Stimulated activated CD4-positive, alpha-beta T cell treated with anti-CD3 and anti-CD28 coated beads, Interleukin-1b, Interleukin-23, amount 100 ng/mL, for 24 hours (primary cell): ENCODE data around the gene AFF3.
"Not testable (repeated sequence)": the region's sequence is repeated elsewhere in the genome, so short reads cannot be mapped to it uniquely, and the experiment has no call there.

Experiments used
- DNase-seq, 4 experiments: peaks; one replicate each; pipeline ENCODE4 v3.0.0-alpha.2; 2020; ENCODE audit warnings: low read depth in 4 of 4, low spot score in 1 of 4

The AFF3 gene

DNA sequence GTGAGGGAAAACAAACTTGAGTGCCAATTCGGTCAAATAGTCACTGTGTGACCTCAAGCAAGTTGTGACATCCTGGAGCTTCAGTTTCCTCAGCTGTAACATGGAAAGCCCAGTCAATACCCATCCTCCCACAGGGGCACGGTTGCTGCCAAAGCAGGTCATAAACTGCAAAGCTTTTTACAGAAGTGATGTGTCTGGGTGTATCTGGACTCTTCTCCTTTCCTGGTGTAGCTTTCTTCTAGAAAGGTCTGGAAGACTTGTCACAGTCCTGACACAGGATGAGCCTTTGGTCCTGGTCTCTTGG is 4.2 kb upstream of the AFF3 start:
- no peak for DNase-seq

DNA sequence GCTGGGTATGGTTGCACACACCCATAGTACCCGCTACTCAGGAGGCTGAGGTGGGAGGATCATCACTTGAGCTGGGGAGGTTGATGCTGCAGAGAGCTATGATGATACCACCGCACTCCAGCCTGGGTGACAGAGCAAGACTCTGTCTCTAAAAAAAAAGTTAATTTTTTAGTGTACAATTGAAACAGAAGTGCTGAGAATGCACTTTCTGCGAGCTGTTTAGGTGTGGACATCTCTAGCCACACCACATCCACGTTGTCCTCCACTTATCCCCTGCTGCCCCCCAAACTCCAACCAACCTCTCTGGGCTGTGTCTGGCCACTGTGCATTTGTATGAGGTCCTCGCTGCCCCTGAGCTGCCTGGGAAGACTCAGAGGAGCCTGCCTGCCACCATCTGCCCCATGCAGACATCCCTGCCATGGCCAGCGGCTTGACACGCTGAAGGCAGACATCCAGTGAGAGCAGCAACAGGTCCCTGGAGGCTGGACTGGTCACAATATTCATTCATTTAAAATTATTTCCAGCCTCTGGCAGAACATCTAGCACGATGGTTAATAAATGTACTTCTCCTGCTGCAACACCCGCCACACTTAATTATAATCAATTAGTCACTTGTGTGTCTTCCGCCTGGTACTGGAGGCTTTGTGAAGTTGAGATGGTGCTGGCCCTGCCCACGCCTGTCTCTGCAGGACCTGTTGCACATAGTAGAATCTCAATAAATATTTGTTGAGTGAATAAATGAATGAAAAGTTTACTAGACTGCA is 3.7 kb upstream of the AFF3 start:
- no peak for DNase-seq

DNA sequence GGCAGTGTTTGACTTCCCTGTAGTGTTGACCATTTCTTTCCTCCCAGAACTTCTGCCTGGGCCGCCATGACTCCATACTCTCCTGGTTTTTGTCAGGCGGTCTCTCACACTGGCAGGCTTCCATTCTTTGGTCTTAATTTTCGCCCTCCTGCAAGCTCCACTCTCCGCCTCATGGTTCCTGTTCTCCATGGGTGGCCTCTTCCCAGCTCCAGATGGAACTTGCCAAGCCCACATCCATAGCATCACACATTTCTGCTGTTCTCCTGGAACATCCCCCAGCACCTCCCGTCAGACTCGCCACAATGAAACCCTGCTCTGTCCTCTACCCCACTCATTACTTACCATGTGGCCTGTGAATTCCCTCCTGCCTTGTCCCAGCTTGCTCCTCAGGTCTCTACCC is 896 bp upstream of the AFF3 start:
- no peak for DNase-seq

DNA sequence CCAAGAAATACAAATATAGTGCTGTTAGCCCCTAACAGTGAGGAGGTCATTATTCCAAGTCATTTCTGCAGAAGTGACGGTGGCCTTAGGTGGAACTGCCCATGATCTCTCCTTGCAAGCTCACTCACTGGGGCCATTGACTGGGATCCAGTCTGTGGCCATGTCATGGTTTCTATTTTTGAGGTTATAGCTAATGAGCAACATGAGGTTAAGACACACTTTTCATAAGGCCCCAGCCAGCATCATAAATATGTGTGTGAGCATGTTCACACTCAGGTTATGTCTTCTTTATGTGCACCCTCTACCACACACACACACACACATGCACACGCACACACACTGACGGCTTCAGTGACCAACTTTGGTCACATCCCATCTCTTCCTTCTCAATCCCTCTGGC is 484 bp downstream of the AFF3 start:
- no peak for DNase-seq

DNA sequence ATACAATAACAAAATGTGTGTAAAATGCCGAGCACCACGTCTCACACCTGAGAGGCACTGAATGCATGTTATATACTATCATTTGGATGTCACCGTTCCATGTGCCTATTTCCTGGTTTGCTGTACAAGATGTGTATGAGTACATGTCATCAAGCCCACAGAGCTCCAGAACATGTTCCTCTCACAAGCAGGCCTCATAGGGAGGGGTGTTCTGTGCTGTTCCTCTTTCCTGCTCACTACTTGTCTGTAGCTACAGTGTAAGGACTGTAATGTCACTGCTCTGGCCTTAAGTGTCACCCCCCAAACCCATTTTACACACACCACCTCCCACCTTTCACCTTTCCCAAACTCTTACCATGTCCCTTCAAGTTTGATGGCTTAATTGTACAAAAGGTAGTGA is 1.8 kb downstream of the AFF3 start:
- DNase-seq: no peak

DNA sequence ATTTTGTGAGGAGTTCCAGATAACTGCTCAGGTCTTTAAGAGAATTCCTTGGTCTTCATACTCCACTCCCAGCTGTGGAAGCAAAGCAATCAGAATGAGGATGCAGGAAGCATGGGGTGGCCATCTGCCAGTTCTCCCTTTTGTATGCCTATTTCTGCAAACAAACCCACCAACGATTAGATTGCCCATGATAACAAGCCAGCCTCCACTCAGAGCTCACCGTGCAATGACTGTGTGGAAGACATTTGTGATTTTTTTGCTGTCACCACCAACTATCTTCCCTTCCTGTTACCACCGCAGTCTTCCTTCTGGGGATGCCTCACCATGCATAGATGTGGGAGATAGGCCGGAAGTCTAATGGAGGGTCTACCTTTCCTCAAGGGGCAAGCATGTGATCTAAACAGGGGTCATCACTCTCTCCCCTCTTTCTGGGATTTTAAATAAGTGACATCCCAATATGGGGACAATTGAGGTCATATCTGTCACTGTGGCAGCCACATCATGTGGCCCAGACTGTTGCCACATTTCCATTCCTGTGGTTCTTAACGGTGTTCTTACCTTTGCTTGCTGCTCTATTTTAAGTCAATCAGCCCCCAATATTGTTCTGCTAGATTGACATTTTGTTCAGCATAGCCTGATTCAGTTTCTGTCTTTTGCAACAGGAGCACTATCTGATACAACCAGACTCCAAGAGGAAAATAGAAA is 4.4 kb downstream of the AFF3 start:
- no peak for DNase-seq

DNA sequence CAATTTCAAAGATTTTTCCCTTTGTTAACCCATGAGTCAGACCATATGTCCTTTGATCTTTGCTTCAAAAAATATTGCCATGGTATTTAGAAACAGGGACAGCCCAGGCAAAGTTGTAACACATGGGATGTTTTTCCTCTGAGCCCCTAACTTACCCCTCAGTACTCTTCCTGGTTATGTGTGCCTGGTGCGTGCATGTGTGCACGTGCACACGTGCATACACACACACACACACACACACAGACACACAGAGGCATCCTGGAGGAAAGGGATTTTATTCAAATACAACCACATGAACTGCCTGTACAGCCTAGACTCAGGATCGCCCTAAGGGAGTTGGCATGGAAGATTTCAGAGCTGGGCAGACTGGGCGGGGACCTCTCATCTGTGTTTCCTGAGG is 5.1 kb downstream of the AFF3 start:
- no peak for DNase-seq

DNA sequence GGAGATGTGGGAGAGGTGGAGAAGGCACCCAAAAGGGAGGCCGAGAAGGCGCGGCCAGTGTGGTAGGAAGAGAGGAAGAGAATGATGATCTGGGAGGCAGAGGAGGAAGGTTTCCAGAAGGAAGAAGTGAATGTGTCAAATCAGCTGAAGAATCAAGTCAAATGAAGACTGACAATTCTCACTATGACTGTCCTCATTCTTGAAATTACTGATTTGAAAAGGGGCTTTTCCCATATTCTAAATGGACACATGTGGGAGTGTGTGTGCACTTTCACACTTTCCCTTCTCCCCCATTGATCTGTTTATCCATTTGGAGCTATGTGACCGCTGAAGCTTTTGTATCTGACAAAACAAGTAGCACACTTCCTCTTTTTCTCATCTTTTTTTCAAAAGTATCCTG is 6.1 kb downstream of the AFF3 start:
- DNase-seq: no peak

DNA sequence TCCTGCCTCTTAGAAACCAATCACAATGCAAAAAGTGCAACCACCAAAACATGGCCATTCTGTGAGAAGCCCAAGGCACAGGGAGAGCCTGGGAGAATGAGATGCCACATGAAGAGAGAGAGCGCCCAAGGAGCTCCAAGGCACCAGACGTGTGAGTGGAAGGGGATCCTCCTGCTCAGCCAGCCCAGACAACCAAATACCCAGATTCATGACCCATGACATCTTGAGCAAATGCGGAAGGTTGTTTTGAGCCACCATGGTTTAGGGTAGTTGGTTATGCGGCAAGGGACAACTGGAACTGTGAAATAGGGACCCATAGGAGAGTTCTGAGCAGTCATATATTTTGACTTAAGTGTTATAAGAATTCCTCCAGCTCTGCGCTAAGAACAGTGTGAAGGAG is 7.0 kb downstream of the AFF3 start:
- DNase-seq: no peak

DNA sequence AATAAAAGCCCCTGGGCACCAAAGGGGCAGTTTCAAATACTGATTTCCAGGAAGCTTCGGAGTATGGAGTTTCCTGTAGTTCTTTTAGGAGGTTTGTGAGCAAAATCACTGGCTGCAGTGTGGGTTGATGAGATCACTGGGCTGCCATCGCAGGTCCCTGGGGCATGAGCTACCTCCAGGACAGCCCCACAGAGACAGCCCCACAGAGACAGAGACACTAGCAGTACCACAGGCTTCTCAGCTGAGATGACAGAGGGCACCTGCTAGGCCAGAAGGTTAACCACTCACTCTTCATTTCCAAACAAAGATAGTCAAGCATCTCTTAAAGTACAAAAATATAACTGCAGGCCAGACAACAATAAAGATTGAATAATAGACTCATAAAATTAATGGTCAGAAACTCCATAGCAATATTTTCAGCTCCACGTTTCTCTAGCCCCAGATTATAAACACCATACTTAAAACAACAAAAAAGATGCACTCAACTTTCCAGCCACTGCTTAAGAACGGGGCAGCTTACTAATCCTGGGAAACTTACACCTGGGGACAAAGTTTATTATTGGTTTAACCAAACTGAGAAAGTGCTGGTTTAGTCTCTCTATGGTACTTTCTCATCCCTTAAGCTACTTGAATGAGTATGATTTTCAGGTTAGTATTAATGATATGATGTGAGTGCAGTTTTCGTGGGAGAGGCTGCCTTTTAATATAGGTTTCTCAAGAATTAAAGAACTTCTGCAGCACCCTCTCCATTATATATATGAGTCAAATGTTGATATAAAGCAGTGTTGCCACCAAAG is 11.6 kb downstream of the AFF3 start:
- DNase-seq: no peak

DNA sequence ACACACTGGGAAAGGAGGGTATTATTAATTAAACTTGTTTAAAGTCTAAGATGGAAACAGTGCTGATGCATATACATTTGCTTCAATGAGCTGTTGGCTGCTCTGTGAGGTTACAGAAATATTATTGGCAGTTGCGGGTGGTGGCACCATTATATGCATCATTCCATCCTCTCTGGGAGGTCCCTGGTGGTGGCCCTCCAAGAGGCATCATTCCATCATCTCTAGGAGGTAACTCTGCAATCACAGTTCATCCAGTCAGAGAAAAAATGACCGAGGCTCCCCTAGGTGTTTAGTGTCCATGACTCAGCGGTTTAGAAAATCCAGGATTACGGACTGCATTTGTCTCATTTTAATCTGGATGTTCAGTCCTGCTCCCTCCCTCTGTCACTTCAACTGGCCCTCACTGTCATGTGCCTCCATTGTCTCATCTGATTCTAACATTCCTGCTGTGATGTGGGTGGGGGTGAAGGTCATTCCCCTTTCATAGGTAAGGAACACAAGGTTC is 15.4 kb downstream of the AFF3 start:
- DNase-seq: no peak

DNA sequence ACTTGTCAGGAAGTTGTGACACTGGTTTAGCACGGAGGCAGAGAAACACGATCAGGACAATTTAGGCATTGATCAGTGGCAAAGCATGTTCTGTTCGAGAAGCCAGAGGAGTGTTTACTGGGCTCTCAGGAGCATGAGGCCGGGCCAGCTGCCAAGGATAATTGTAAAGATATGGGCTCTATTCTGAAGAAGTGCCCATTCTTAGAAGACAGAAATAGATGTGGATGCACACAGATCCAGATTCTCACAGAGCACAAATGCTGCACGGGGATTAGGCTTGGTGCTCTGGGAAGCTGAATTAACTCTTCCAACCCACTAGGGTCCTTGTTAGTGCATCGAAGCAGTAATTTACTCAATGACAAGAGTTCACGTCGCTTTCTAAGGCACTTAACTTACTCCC is 16.2 kb downstream of the AFF3 start:
- DNase-seq: no peak

DNA sequence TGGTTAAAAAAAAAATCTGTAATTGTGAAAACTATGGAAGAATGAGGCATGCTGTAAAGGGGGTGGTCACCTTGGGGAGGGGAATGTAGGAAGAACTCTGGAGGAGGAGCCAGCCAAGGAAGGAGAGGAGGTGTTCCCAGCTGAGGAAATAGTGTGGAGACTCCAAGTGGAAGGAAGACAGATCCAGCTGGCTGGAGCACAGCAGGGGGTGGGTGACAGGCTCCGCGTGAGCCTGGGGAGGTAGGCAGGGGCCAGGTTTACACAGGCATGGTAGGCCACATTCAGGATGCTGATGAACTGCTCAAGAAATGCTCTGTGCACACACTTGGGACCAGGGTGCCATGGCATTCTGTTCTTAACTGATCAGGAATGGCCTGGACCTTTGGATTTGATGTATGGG is 16.8 kb downstream of the AFF3 start:
- no peak for DNase-seq

DNA sequence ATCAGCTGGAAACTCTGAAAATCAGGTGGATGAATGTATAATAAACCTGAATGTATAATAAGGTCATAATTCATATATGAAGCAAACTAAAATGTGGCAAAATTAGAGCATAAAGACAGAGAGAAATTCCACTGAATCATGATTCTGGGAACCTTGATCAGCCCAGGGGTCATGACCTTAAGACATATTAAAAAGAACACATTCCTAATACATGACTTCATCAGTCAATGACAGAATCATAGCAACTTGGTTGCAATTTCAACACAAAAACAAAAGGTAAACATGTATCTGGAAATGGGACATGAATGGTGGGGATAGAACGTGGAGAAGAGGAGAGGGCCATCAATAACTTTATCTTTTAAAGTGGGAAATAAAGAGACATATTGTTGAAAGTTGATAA is 17.6 kb downstream of the AFF3 start:
- no peak for DNase-seq

DNA sequence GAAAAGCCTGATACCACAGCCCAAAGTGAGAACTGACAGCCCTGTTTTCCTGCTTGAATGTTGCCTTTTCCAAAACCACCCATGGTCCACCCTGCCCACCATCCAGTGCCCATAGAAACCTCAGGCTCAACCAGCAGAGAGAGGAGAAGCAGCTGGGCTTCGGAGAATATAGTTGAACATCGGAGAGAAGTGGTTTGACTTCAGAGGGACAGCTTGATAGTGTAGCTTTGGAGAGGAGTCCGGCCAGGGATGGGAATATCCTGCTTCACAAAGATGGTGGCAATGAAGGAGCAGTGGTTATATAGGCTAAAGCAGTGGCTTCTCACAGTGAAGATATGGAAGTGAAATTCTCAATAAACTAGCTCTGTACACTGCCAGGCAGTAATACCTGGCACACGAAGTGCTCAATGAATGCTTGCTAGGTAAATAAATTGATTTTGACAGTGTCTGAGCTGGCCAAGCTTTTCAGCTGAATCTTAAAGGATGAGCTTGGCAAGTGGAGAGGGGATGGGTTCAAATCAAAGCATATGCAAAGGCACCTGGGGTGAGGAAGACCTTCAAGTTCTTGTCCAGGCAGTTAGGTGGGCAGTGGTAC is 21.2 kb downstream of the AFF3 start:
- no peak for DNase-seq

DNA sequence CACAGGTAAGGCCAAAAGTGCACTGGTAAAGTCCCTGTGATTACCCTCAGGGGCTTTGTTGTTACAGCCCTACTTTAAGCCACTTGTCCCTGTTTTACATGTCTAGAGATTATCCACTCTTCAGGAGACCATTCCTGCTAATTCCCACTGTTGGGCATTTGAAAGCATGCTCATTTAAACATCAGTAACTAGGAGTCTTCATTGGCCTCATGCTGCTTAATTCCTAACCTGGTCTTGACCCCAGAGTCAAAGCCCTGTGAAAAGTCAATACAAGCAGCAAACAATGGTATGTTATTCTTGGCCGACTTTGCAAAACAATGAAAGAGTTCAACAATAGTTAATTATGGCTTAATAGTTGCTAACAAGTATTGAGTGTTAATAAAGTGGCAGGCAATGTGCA is 23.2 kb downstream of the AFF3 start:
- no peak for DNase-seq

DNA sequence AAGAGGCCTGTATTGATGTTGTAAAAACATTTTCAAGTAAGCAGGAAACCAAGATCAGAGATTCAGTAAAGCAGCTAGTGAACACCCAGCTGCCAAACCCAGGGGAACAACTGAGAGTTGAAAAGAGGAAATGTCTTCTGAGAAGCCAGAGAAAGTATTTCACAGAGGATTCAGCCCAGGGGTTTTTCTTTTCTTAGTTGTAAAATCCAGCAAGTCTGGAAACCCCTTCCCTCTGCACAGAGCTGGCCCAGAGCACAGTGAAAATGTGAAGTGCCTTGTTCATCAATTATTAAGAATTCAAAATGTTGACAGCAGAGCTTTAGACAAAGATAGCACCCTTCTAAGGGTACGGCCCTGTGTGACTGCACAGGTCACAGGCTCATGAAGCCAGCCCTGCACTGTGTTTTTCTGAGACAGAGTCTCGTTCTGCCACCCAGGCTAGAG is 28.4 kb downstream of the AFF3 start:
- DNase-seq: no peak

DNA sequence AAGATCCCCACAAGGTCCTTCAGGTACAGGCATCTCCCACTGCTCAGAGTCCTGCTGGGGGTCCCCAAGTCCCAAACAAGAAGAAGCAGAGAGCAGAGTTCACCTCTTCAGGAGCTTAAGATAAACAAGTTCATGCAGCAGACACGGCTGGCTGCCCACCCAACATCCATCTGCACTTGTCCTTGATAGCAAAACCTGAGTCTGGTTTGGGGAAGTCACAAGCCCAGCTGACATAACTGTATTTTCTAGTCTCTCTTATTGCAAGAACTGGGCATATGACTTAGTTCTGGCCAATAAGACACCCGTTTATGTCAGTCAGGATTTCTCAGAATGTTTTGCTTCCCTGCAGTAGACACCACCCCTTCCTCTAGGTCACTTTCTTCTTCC is 31.8 kb downstream of the AFF3 start:
- DNase-seq: no peak

DNA sequence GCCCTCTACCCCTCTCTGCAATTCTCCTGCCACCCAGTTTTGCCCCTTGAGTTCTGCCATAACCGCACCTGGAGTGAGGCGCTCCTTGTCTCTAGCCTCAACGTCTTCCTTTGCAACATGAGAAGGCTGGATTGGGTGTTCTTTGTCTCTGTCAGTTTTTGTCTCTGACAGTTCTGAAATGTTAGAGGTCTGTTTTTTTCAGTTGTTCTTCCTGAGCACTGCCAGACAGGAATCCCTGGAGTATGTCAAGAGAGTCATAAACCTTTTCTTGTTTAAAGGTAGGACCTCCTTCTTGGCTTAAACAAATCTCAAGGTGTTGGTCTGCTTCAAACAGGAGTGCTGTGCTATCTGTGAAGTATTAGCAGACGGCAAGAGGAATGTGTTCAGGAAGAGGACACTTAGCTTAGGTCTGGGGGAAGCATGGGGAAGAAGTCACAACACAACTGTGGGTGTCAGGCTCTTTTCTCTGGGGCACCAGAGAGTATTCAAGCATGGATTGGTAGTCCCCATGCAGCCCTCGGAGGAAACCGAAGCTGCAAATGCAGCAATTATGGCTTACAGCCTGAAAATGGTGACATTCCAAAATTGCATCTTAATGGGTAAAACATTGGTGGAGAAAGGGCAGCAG is 32.3 kb downstream of the AFF3 start:
- DNase-seq: no peak

DNA sequence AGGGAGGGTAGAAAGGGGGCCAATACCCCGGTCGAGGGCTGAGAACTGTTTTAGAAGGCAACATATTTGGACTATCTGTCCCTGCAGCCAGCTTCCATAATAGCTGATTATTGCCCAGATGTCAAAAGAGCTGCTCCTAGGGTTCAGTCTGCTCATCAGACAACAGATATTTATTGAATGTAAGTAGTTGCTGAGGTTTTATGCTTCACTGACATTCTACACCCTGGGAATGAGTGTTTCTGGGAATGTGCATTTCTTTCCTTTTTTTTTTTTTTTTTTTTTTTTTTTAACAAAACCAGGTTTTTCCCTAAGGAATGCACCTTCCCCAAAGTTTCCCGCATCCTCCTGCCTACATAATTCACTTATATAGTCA is 33.8 kb downstream of the AFF3 start:
- not testable (repeated sequence) for DNase-seq

DNA sequence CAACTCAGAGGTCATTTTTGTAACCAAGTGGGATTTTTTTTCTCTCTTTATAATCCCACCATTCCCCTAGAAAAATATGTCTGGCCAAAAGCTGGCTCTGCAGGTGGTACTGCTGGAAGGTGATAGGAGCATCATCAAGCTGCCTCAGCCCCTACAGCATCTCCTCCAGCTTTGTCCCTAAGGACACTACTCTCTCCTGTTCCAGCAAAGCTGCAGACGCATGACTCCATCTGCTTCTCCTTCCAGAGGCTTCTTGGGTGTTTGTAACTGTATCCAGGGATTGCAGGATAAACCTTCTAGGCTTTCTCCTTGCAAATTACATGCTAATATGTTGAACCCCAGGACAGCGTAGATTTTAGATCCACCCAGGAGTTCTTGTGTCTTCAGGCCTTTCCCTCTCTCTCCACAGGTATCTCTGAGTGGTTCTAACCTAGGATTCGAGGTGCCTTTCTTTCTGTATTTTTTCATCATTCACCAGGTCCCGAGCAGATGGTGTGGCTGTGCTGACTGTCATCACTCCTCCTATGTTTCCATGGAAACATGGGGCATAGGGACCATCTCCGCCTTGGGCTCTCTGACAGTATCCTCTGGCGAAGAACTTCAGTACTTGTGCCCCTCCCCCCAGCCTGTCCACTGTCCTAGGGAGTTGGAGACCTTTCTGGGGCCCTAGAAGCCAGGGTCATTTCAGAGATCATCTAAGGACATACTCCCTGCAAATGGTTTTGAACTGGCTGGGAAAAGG is 34.3 kb downstream of the AFF3 start:
- DNase-seq: no peak
